Measurements from ENCODE around the gene KCNT2. TPM values are rescaled to one million over a fixed set of nuclear protein-coding genes. Genes with fewer than 3 reads are reported as not detected.

Gene KCNT2
- total RNA-seq: under 0.01 and 0.09 TPM in 2 replicates

DNA sequence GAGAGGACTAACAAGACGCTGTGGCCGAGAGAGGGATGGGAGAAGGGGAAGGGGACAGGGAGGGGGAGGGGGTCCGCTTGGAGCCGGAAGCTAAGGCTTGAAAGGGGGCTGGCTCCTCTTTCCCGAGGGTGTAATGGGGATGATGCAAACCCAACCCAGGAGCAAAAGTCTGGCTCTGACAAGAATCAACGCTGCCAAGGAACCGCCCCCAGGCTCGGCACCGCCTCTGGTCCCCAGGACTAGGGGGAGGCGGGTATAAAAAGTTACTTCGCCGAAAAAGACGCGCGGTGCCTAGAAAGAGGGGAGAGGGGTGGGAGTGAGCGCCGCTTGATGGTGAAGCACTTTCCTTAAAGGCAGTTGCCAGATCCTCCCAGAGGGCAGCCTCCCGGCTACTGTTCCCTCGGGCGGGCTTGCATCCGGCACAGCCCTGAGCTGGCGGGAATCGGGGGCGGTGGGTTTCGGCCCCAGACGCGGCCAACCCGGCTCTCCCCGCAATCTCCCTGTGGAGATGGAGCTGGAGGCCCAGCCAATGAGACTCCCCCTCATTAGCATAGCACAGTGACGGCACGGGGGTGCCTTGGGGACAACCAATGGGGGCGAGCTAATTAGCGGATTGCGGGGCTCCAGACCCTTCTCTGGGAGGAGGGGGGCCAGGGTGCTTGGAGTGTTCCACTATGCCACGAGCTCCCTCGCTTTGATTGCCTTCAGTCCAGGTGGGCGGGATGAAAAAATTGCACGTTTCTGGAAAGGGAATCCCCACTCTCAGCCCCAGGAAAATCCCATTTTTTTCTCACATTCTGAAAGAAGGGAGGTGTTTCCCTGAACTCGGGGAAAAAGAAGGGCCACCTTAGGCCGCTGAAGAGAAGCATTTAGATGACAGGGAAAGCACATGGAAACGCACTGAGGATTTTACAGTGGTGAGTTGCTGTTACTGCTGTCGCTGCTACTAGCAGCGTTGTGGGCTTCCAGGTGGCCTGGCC lies at the start of gene KCNT2:
Gene KCNT2 (minus strand): TSS at position 51 of the 980 bp plus-strand sequence. CDS start 131 bp downstream, outside the sequence.

DNA sequence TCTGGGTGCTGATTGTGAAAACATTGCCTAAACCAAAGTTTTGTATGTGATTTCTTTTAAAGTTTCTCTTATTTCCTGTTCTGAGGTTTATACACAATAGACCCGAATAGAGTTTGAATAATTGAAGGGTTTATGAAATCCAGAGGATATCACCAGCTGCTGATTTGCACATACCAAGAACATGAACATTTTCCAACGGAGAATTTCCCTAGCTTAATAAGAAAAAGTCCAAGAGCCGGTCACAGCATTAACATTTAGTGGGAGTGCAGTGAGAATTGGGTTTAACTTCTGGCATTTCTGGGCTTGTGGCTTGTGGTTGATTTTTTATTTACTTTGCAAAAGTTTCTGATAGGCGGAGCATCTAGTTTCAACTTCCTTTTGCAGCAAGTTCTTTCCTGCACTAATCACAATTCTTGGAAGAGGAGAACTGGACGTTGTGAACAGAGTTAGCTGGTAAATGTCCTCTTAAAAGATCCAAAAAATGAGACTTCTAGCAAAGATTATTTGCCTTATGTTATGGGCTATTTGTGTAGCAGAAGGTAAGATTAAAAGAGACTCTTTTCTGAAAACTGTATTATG lies 43.5 kb upstream of the KCNT2 start, which contains the start of gene CFH:
Gene CFH (plus strand): TSS at position 407 of the 579 bp plus-strand sequence. CDS start 75 bp downstream, at position 482.

Other genes with a start within 250 kb of the KCNT2 start
- 1.3 and 16.8 TPM in 2 replicates for gene CFH, start 43.6 kb upstream of the KCNT2 start, total RNA-seq
- gene CFHR3, start 166.4 kb upstream of the KCNT2 start, total RNA-seq: not detected in 2 replicates
- gene CFHR1, start 211.3 kb upstream of the KCNT2 start, total RNA-seq: not detected in 2 replicates